ENCODE measurements around the gene PPP4R3B. TPM values are rescaled to one million over a fixed set of nuclear protein-coding genes. Genes with fewer than 3 reads are reported as not detected.

The PPP4R3B gene
- total and polyA plus RNA-seq, 5 experiments from 2014 or later, result 59.2 to 118 (median 75.2) TPM

GRCh38 chr2:55498582-55498981, 118.8 kb downstream of the PPP4R3B start:
- Mint-ChIP-seq H3K4me3 (no peak overlapping the region), H3K9me3 (peaks cover 0 to 3% (median 0%) of the 10 kb centered on the region in 9 donors), H3K27me3 (peaks cover 0 to 2% (median 0%) of the 10 kb centered on the region in 5 donors), H3K27ac (no peak overlapping the region), H3K36me3 (no peaks in the 10 kb centered on the region), H3K4me1 (no peaks in the 10 kb centered on the region)
- POLR2A ChIA-PET, result interaction anchor here (0.6 kb wide), 2 partner anchors 20 to 1729 kb away, joined by 3 to 5 read pairs; partner anchors contain the start of gene CFAP36
- no peak for DNase-seq
- ATAC-seq, result no peak

Other genes starting within 250 kb of the PPP4R3B start
- gene CCDC88A, start 197.8 kb downstream of the PPP4R3B start, total RNA-seq, result 10 to 100 TPM; 23.1 to 26.1 TPM
- 1 to 10 TPM in 2 of 3 donors, under 1 TPM in 1; 0.87 to 5.0 (median 4.1) TPM for gene CCDC88A, start 197.8 kb downstream of the PPP4R3B start, polyA plus RNA-seq
- 10 to 100 TPM; 39.8 to 40.0 TPM for gene CFAP36, start 97.9 kb downstream of the PPP4R3B start, total RNA-seq
- 10 to 100 TPM; 26.1 to 35.6 (median 27.8) TPM for gene CFAP36, start 97.9 kb downstream of the PPP4R3B start, polyA plus RNA-seq
- gene PNPT1, start 76.2 kb upstream of the PPP4R3B start, total RNA-seq, result 10 to 100 TPM; 28.5 to 29.5 TPM
- gene PNPT1, start 76.2 kb upstream of the PPP4R3B start, polyA plus RNA-seq, result 10 to 100 TPM; 21.3 to 26.2 (median 24.1) TPM